ENCODE results near the gene TMEM273. TPM values are rescaled to one million over a fixed set of nuclear protein-coding genes. Genes with fewer than 3 reads are reported as not detected.

Gene TMEM273
- total RNA-seq, 1 donor from 2014 or later = 16.2 TPM

- intact Hi-C loops (cut with micrococcal nuclease) = no loop called here
- no peak overlapping the region for H3K27ac Mint-ChIP-seq
- no peaks in the 10 kb centered on the region for H3K9me3 Mint-ChIP-seq
- DNase-seq (ENCODE audit: low spot score) = no peak
- no peaks in the 10 kb centered on the region for H3K36me3 Mint-ChIP-seq (ENCODE audit: low read depth)
- H3K4me3 Mint-ChIP-seq = no peak overlapping the region
- peaks cover 21% of the 10 kb centered on the region for H3K4me1 Mint-ChIP-seq (ENCODE audit: low read depth)
- H3K27me3 Mint-ChIP-seq (ENCODE audit: insufficient read depth) = no peaks in the 10 kb centered on the region
Observed at GRCh38 chr10:49171326-49172060, 16.7 kb downstream of the TMEM273 start.

GRCh38 chr10:49170632-49171325 lies 17.4 kb downstream of the TMEM273 start:
- Mint-ChIP-seq H3K4me1 (ENCODE audit: low read depth) (peaks cover 23% of the 10 kb centered on the region), H3K4me3 (no peak overlapping the region), H3K27me3 (ENCODE audit: insufficient read depth) (no peaks in the 10 kb centered on the region), H3K9me3 (no peaks in the 10 kb centered on the region), H3K27ac (no peak overlapping the region), H3K36me3 (ENCODE audit: low read depth) (peaks cover 1% of the 10 kb centered on the region)
- DNase-seq (ENCODE audit: low spot score) = no peak
- intact Hi-C loops (cut with micrococcal nuclease) = no loop called here

DNA sequence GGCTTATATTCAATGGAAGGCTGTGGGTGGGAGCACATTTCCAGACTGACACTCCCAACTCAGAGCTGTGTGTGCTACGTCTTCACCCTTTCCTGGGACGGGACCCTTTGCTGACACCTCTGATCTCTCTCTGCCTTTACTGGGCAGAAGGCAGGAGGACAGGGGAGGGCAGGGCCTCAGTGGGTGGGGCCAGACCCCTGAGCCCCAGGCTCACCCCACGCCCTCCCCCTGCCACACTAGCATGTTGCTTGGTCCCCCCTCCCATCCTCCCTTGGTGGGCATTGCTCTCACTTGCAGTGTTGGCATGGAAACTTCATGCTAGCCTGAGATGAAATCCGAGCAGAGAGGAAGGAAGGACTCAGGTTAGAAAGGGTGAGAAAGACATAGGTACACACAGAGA lies 18.4 kb downstream of the TMEM273 start:
- intact Hi-C loops (cut with micrococcal nuclease) = no loop called here
- DNase-seq (ENCODE audit: low spot score) = no peak
- Mint-ChIP-seq H3K36me3 (ENCODE audit: low read depth) (peaks cover 1% of the 10 kb centered on the region), H3K4me3 (no peak overlapping the region), H3K27ac (no peak overlapping the region), H3K9me3 (no peaks in the 10 kb centered on the region), H3K4me1 (ENCODE audit: low read depth) (peaks cover 22% of the 10 kb centered on the region), H3K27me3 (ENCODE audit: insufficient read depth) (no peaks in the 10 kb centered on the region)

- H3K4me1 Mint-ChIP-seq (ENCODE audit: low read depth) = peaks cover 27% of the 10 kb centered on the region
- H3K27me3 Mint-ChIP-seq (ENCODE audit: insufficient read depth) = no peaks in the 10 kb centered on the region
- peaks cover 6% of the 10 kb centered on the region for H3K36me3 Mint-ChIP-seq (ENCODE audit: low read depth)
- no peak for DNase-seq (ENCODE audit: low spot score)
- no peak overlapping the region for H3K4me3 Mint-ChIP-seq
- intact Hi-C loops (cut with micrococcal nuclease) = no loop called here
- H3K27ac Mint-ChIP-seq = peak overlapping the region; percentile 11
- no peaks in the 10 kb centered on the region for H3K9me3 Mint-ChIP-seq
Observed at GRCh38 chr10:49168831-49169500, 19.2 kb downstream of the TMEM273 start.

DNA sequence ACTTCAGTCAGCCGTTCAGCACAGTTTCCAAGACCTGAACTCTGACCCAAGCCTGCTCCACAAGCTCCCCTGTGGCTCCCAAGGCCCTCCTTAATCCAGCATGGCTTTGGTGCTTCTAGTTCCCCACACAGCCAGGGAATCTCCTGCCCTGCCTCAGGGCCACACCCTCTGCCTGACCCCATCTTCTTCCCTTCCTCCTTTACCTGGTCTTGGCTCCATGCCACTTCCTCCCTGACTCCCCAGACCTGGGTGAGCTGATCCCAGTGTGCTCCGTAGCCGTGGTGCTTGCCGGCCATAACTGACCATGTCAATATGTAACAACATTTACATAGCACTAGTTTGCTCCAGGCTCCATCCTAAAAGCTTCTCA lies 20.0 kb downstream of the TMEM273 start:
- Mint-ChIP-seq H3K27ac (no peak overlapping the region), H3K36me3 (ENCODE audit: low read depth) (peaks cover 6% of the 10 kb centered on the region), H3K4me3 (no peak overlapping the region), H3K4me1 (ENCODE audit: low read depth) (peaks cover 27% of the 10 kb centered on the region), H3K27me3 (ENCODE audit: insufficient read depth) (no peaks in the 10 kb centered on the region), H3K9me3 (no peaks in the 10 kb centered on the region)
- intact Hi-C loops (cut with micrococcal nuclease) = no loop called here
- DNase-seq (ENCODE audit: low spot score) = no peak

DNA sequence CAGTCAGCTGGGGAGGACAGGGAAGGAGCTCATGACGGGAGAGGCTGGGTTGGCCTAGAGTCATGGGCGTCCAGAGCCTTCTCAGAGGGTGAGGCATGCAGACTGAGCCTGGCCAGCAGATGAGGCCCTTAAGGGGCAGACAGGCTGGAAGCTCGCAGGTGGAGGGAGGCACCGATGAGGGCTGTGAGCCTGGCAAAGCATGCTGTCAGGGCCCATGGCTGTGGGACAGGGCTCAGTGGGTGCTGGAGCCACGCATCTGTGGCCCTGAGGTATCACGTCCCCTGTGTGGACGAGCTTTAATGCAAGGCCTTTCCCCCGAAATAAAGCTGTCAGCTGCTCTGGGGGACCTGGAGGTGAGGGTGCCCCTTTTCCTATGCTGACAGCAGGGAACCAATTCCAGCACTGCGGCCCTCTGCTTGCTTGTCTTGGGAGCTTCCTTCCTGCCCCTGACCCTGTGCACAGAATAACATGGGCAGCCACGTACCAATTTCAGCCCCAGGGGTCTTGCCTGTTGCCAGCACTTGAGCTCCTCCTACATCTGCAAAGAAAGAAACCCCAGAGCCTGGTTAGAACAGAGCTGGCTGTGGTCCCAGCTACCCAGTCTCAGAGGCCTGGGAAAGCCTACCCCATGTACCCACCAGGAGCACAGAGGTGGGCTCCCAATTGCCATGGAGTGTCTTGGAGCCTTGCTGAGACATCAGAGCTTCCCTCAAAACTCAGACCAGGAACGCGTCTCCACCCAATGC lies 20.6 kb downstream of the TMEM273 start:
- H3K36me3 Mint-ChIP-seq (ENCODE audit: low read depth) = peaks cover 6% of the 10 kb centered on the region
- no peak overlapping the region for H3K4me3 Mint-ChIP-seq
- no peaks in the 10 kb centered on the region for H3K27me3 Mint-ChIP-seq (ENCODE audit: insufficient read depth)
- peak overlapping the region; percentile 42 for H3K27ac Mint-ChIP-seq
- intact Hi-C loops (cut with micrococcal nuclease) = no loop called here
- DNase-seq (ENCODE audit: low spot score) = no peak
- H3K4me1 Mint-ChIP-seq (ENCODE audit: low read depth) = peaks cover 27% of the 10 kb centered on the region
- no peaks in the 10 kb centered on the region for H3K9me3 Mint-ChIP-seq

GRCh38 chr10:49166484-49167400 lies 21.4 kb downstream of the TMEM273 start:
- Mint-ChIP-seq H3K9me3 (no peaks in the 10 kb centered on the region), H3K4me3 (no peak overlapping the region)
- no peak for DNase-seq (ENCODE audit: low spot score)

GRCh38 chr10:49165821-49166483 lies 22.2 kb downstream of the TMEM273 start:
- H3K9me3 Mint-ChIP-seq = no peaks in the 10 kb centered on the region
- DNase-seq (ENCODE audit: low spot score) = no peak
- H3K36me3 Mint-ChIP-seq (ENCODE audit: low read depth) = peaks cover 6% of the 10 kb centered on the region
- H3K4me1 Mint-ChIP-seq (ENCODE audit: low read depth) = peaks cover 33% of the 10 kb centered on the region
- no peaks in the 10 kb centered on the region for H3K27me3 Mint-ChIP-seq (ENCODE audit: insufficient read depth)
- intact Hi-C loops (cut with micrococcal nuclease) = loop anchor here (1.0 kb wide), 1 partner anchor 11 kb away; no protein-coding TSS in a partner anchor
- H3K27ac Mint-ChIP-seq = peak overlapping the region; percentile 73
- no peak overlapping the region for H3K4me3 Mint-ChIP-seq

More at GRCh38 chr10:49166484-49167400, 21.4 kb downstream of the TMEM273 start:
- Mint-ChIP-seq H3K27ac (peak overlapping the region; percentile 73), H3K27me3 (ENCODE audit: insufficient read depth) (no peaks in the 10 kb centered on the region), H3K4me1 (ENCODE audit: low read depth) (peaks cover 31% of the 10 kb centered on the region), H3K36me3 (ENCODE audit: low read depth) (peaks cover 6% of the 10 kb centered on the region)
- intact Hi-C loops (cut with micrococcal nuclease) = loop anchor here (1.0 kb wide), 1 partner anchor 11 kb away; no protein-coding TSS in a partner anchor

GRCh38 chr10:49165259-49165658 lies 22.9 kb downstream of the TMEM273 start:
- Mint-ChIP-seq H3K9me3 (no peaks in the 10 kb centered on the region), H3K4me3 (no peak overlapping the region), H3K27ac (no peak overlapping the region), H3K27me3 (ENCODE audit: insufficient read depth) (no peaks in the 10 kb centered on the region), H3K36me3 (ENCODE audit: low read depth) (peaks cover 6% of the 10 kb centered on the region), H3K4me1 (ENCODE audit: low read depth) (peaks cover 33% of the 10 kb centered on the region)
- intact Hi-C loops (cut with micrococcal nuclease) = no loop called here
- no peak for DNase-seq (ENCODE audit: low spot score)

DNA sequence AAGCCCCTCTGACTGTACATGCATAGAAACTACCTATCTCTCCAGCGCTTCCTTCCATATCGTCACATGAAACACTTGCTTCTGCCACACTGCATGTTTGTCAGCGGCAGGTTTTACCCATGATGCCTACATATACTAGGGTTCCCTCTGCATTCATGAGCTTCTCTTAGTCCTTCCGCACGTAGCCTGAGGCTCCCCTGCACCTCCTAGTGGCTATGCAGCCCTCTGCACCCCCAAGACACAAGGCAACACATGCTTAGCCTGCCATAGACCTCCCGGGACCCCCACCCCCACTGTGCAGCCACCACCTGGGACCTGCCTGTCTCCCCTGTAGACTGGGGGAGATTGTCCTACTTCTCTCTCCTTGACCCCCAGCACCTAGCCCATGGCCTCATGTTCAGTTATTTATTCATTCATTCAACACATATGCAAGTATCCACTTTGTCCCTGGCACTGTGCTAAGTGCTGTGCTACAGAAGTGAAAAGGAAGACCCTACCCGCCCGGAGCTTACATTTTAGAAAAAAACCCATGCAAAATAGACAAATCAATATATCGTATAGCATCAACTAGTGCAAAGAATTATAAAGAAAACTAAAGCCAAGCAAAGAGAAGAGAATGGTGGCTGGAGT lies 23.5 kb downstream of the TMEM273 start:
- peak; percentile 31 for DNase-seq (ENCODE audit: low spot score)
- Mint-ChIP-seq H3K4me1 (ENCODE audit: low read depth) (peaks cover 33% of the 10 kb centered on the region), H3K4me3 (no peak overlapping the region), H3K27me3 (ENCODE audit: insufficient read depth) (no peaks in the 10 kb centered on the region), H3K9me3 (no peaks in the 10 kb centered on the region), H3K36me3 (ENCODE audit: low read depth) (peaks cover 6% of the 10 kb centered on the region), H3K27ac (peak overlapping the region; percentile 25)
- intact Hi-C loops (cut with micrococcal nuclease) = loop anchor here (1.0 kb wide), 3 partner anchors 19 to 506 kb away; no protein-coding TSS in a partner anchor

DNA sequence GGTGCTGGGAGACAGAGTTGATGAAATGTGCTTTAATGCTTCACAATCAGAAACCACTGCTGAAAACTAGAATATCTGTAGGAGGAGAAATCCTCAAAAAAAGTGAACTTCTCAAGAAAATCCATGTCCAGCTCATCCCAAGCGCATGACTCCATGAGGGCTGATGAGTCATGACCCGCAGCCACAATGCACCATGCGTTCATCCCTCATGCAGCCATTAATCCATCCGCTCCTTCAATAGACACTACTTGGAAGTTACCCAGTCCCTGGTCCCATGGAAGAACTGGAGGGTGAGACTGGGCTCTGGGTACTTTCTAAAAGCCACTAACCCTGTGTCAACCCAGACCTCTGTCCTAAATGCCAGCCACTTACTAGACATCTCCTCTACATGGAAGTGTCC lies 24.4 kb downstream of the TMEM273 start:
- peaks cover 6% of the 10 kb centered on the region for H3K36me3 Mint-ChIP-seq (ENCODE audit: low read depth)
- H3K27ac Mint-ChIP-seq = no peak overlapping the region
- H3K4me1 Mint-ChIP-seq (ENCODE audit: low read depth) = peaks cover 33% of the 10 kb centered on the region
- no peak overlapping the region for H3K4me3 Mint-ChIP-seq
- no peaks in the 10 kb centered on the region for H3K9me3 Mint-ChIP-seq
- H3K27me3 Mint-ChIP-seq (ENCODE audit: insufficient read depth) = no peaks in the 10 kb centered on the region
- intact Hi-C loops (cut with micrococcal nuclease) = loop anchor here (1.0 kb wide), 3 partner anchors 20 to 505 kb away; no protein-coding TSS in a partner anchor
- DNase-seq (ENCODE audit: low spot score) = no peak

Data from activated T-helper 1 cell treated with anti-CD3 and anti-CD28 coated beads, Interleukin-12 subunit alpha, Interleukin-12 subunit beta, Interleukin-2, Interleukin-4 antibody, amounts not matched to agents 30 ng/mL and 10 ng/mL and 1 ng/mL, durations not matched to agents 14 hours and 24 hours and 36 hours (primary cell).